Central memory CD8-positive, alpha-beta T cell (primary cell): Measurements from ENCODE around the gene ZNF777.
"Not testable (repeated sequence)": the region's sequence is repeated elsewhere in the genome, so short reads cannot be mapped to it uniquely, and the experiment has no call there.

Experiments used
- ATAC-seq: fragments of 150-1000 bp; cut with Tn5 transposase; replicated peaks from 2 replicates; pipeline ENCODE4 v1.10.0; 2022; ENCODE audit warnings: mild to moderate bottlenecking, moderate FRiP score, moderate number of reproducible peaks; ENCODE audit not compliant: poor library complexity, severe bottlenecking; ENCODE audit errors: extremely low read depth
- DNase-seq, 2 donors: peaks; one replicate each; pipeline ENCODE4 v3.0.0; 2021; ENCODE audit warnings: low spot score in 2 of 2
- H3K27ac Mint-ChIP-seq: one replicate; pipeline ENCODE4 v1.8.0; 2022; ENCODE audit warnings: low read depth, mild to moderate bottlenecking, moderate library complexity, mixed read lengths
- H3K27me3 Mint-ChIP-seq: one replicate; pipeline ENCODE4 v1.8.0; 2022; ENCODE audit warnings: mixed read lengths
- H3K36me3 Mint-ChIP-seq: one replicate; pipeline ENCODE4 v1.8.0; 2022; ENCODE audit warnings: mild to moderate bottlenecking, moderate library complexity, mixed read lengths; ENCODE audit not compliant: insufficient read depth
- H3K4me1 Mint-ChIP-seq: one replicate; pipeline ENCODE4 v1.8.0; 2022; ENCODE audit warnings: mixed read lengths
- H3K4me3 Mint-ChIP-seq: one replicate; pipeline ENCODE4 v1.8.0; 2022; ENCODE audit warnings: mild to moderate bottlenecking, moderate library complexity, mixed read lengths
- H3K9me3 Mint-ChIP-seq: one replicate; pipeline ENCODE4 v1.8.0; 2022; ENCODE audit warnings: mixed read lengths

Gene ZNF777

GRCh38 chr7:149494738-149495368, 34.0 kb upstream of the ZNF777 start:
- no peak for DNase-seq
- H3K4me3 Mint-ChIP-seq, result no peak overlapping the region
- ATAC-seq, result no peak
- no peaks in the 10 kb centered on the region for H3K27me3 Mint-ChIP-seq
- peaks cover 27% of the 10 kb centered on the region for H3K36me3 Mint-ChIP-seq
- no peak overlapping the region for H3K27ac Mint-ChIP-seq
- H3K9me3 Mint-ChIP-seq, result no peaks in the 10 kb centered on the region
- H3K4me1 Mint-ChIP-seq, result peaks cover 37% of the 10 kb centered on the region

DNA sequence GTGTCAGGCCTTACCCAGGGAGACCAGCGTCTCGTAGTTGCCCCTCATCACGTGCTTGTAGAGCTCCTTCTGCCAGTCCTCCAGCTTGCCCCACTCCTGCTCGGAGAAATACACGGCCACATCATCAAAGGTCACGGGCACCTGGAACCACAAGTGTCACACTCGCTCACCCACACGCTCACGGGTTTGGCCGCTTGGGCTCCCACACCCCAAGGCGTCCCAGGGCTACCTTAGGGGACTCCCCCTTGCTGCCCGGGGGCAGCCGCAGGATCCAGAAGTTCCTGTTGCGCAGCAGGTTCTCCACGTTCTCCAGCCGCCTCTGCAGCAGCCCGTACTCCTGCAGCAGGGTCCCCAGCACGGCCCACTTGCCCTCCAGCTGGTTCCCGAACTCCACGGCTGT, 33.1 kb upstream of the ZNF777 start:
- not testable (repeated sequence) for H3K27ac Mint-ChIP-seq, H3K9me3 Mint-ChIP-seq, H3K4me3 Mint-ChIP-seq, H3K27me3 Mint-ChIP-seq, ATAC-seq, DNase-seq
- peaks cover 40% of the 10 kb centered on the region for H3K4me1 Mint-ChIP-seq
- peaks cover 35% of the 10 kb centered on the region for H3K36me3 Mint-ChIP-seq

- Mint-ChIP-seq H3K36me3 (peaks cover 40% of the 10 kb centered on the region), H3K27ac (no peak overlapping the region), H3K27me3 (no peaks in the 10 kb centered on the region), H3K9me3 (no peaks in the 10 kb centered on the region), H3K4me1 (peaks cover 45% of the 10 kb centered on the region), H3K4me3 (no peak overlapping the region)
- no peak for DNase-seq
- no peak for ATAC-seq
Observed at GRCh38 chr7:149493366-149493765, 32.5 kb upstream of the ZNF777 start.

- Mint-ChIP-seq H3K4me1 (peaks cover 37% of the 10 kb centered on the region), H3K27me3 (no peaks in the 10 kb centered on the region), H3K4me3 (no peak overlapping the region), H3K9me3 (no peaks in the 10 kb centered on the region), H3K27ac (peak overlapping the region; percentile 67), H3K36me3 (peaks cover 63% of the 10 kb centered on the region)
- ATAC-seq, result no peak
- DNase-seq, result no peak
Observed at GRCh38 chr7:149490083-149490760, 29.4 kb upstream of the ZNF777 start.

- Mint-ChIP-seq H3K36me3 (peaks cover 66% of the 10 kb centered on the region), H3K4me1 (peaks cover 35% of the 10 kb centered on the region), H3K27me3 (no peaks in the 10 kb centered on the region), H3K27ac (peak overlapping the region; percentile 67), H3K4me3 (no peak overlapping the region), H3K9me3 (no peaks in the 10 kb centered on the region)
- no peak for DNase-seq
- no peak for ATAC-seq
Observed at GRCh38 chr7:149489391-149490024, 28.6 kb upstream of the ZNF777 start.

- no peak for ATAC-seq
- peaks cover 4% of the 10 kb centered on the region for H3K4me1 Mint-ChIP-seq
- H3K27me3 Mint-ChIP-seq, result no peaks in the 10 kb centered on the region
- no peak for DNase-seq
- H3K9me3 Mint-ChIP-seq, result no peaks in the 10 kb centered on the region
- H3K4me3 Mint-ChIP-seq, result no peak overlapping the region
- H3K27ac Mint-ChIP-seq, result no peak overlapping the region
- H3K36me3 Mint-ChIP-seq, result peaks cover 21% of the 10 kb centered on the region
Observed at GRCh38 chr7:149479568-149479967, 18.7 kb upstream of the ZNF777 start.

DNA sequence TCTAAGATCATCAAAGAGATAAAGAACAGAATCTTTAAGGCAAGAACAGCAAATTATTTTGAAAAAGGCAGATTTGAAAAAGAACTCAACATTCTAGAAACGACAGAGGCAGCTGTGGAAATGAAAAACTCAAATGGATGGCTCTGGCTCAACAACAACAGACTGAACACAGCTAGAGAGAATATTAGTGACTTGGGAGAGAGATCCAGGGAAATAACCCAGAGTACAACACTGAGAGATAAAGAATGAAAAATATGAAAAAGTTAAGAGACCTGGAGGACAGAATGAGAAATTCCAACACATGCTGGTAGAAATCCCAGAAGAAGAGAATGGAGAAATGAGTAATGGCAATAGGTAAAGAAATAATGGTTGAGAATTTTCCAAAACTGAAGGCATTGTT, 17.9 kb upstream of the ZNF777 start:
- peak overlapping the region; percentile 0 for H3K27ac Mint-ChIP-seq
- no peak for ATAC-seq
- H3K4me3 Mint-ChIP-seq, result no peak overlapping the region

DNA sequence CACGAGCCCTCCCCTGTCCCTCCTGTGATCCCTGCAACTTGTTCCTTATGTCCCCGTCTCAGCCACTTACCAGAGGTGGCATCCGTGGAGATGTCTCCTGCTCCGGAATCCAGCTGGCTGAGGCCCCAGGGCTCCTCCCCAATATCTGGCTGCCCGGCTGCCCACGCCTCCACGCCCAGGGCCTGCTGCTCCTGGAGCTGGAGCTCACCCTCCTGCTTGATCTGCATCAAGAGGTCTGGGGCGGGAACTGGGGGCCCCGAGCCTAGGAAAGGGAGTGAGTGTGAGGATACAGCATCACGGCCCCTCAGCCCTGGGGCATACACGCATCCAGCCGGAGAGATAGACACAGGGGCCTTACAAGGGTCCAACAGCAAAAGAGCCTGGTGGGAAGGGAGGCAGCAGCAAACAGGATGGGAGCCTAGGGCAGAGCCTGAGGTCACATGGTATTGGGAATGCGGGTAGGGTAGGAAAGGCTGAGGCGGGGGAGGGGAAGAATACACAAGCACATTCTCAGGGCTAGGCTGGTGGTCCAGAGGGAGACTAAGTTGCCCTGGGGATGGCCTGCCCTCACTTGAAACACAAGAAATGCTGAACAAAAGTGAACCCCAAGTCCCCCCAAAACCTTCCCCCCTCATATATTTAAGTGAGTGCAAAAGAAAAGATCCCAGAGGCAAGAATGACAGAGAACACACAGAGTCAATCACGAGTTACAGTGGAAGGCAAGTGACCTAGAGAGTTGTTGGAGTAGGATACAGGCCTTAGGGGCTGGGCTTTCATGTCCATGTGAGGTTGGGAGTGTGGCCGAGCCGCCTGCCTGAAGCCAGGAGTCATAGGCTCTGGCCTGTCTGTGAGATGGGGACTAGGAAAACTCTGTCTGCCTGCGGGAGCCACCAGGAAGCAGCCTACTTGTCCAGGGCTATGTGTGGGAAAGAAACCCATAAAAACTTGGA, 16.9 kb upstream of the ZNF777 start:
- peaks cover 4% of the 10 kb centered on the region for H3K4me1 Mint-ChIP-seq
- H3K27ac Mint-ChIP-seq, result peak overlapping the region; percentile 0

More for the DNA sequence above, 17.9 kb upstream of the ZNF777 start:
- Mint-ChIP-seq H3K4me1 (peaks cover 4% of the 10 kb centered on the region), H3K27me3 (no peaks in the 10 kb centered on the region), H3K9me3 (no peaks in the 10 kb centered on the region), H3K36me3 (peaks cover 22% of the 10 kb centered on the region)
- no peak for DNase-seq

DNA sequence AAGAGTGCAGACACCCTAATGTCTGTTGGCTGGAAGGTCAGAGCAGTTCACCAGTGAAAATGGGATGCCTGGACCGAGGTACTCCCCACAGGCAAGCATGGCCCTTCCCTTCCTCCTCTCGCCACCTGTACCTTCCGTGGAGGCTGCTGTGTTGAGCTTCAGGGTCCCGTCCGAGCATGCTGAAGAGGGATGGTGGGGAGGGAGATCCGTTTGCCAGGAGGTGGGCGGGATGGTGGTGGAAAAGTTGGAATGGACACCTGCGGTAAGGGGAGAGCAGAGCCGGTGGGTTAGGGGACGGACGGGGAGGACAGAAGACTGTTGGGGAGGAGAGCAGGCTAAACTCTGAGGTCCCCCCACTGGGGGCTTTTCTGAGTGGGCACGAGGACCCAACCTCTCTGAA, 15.9 kb upstream of the ZNF777 start:
- no peaks in the 10 kb centered on the region for H3K27me3 Mint-ChIP-seq
- ATAC-seq (no peak), DNase-seq (no peak)
- peaks cover 33% of the 10 kb centered on the region for H3K36me3 Mint-ChIP-seq
- H3K4me1 Mint-ChIP-seq, result peaks cover 4% of the 10 kb centered on the region
- H3K27ac Mint-ChIP-seq, result peak overlapping the region; percentile 74
- no peaks in the 10 kb centered on the region for H3K9me3 Mint-ChIP-seq
- H3K4me3 Mint-ChIP-seq, result no peak overlapping the region

More for the DNA sequence above, 16.9 kb upstream of the ZNF777 start:
- no peaks in the 10 kb centered on the region for H3K27me3 Mint-ChIP-seq
- no peaks in the 10 kb centered on the region for H3K9me3 Mint-ChIP-seq
- H3K36me3 Mint-ChIP-seq, result peaks cover 28% of the 10 kb centered on the region
- DNase-seq (no peak), ATAC-seq (no peak)
- H3K4me3 Mint-ChIP-seq, result no peak overlapping the region

GRCh38 chr7:149475121-149476045, 14.5 kb upstream of the ZNF777 start:
- peak; percentile 32 for ATAC-seq
- Mint-ChIP-seq H3K27ac (peak overlapping the region; percentile 74), H3K27me3 (no peaks in the 10 kb centered on the region), H3K9me3 (no peaks in the 10 kb centered on the region), H3K4me1 (peaks cover 4% of the 10 kb centered on the region), H3K36me3 (peaks cover 36% of the 10 kb centered on the region), H3K4me3 (no peak overlapping the region)
- no peak for DNase-seq

DNA sequence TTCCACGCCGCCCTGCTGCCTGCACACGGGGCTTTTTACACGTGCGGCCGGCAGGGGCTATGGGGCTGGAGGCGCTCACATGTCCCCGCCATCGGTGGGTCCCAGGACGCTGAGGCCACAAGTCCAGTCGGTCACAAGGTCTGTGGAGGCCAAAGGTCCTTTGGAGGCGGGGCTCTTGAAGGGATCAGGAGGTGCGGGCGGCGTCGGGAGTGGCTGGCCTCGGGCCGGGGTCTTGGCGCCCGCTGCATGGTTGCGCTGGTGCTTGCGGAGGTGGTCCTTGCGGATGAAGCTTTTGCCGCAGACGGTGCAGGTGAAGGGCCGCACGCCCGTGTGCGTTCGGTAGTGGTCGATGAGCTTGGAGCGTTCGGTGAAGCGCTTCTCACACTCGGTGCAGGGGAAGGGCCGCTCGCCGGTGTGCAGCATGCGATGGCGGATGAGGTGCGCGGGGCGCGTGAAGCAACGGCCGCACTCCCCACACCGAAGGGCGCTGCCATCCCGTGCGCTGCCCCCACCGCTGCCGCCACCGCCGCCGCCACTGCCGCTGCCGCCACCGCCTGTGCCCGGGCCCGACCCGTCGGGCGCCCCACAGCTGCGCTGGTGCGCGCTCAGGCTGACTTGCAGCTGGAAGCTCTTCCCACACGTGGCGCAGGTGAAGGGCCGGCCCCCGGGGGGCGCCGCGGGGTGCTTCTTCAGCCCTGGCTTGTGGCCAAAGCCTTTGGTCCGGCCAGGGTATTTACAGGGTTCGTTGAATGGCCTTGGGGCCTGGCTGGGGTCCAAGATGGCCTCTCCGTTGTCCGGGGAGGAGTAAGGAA, 13.7 kb upstream of the ZNF777 start:
- Mint-ChIP-seq H3K36me3 (peaks cover 36% of the 10 kb centered on the region), H3K9me3 (no peaks in the 10 kb centered on the region)

More for the DNA sequence above, 13.7 kb upstream of the ZNF777 start:
- no peak for DNase-seq
- ATAC-seq, result no peak
- Mint-ChIP-seq H3K27me3 (no peaks in the 10 kb centered on the region), H3K4me3 (no peak overlapping the region), H3K27ac (no peak overlapping the region), H3K4me1 (peaks cover 4% of the 10 kb centered on the region)
